Vagina (tissue), 2 donors: Measurements from ENCODE around the gene NFAT5. TPM values are rescaled to one million over a fixed set of nuclear protein-coding genes. Genes with fewer than 3 reads are reported as not detected.

Experiments
- DNase-seq, 2 donors: peaks; one replicate each; pipeline ENCODE4 v3.0.0-alpha.2; 2017; ENCODE audit errors: extremely low spot score in 2 of 2
- H3K27ac ChIP-seq: fragments of 200-600 bp; sonication (generic); one replicate; pipeline ENCODE4 v1.5.1; 2019
- H3K27me3 ChIP-seq: fragments of 200-600 bp; sonication (generic); one replicate; pipeline ENCODE4 v1.5.1; 2019
- H3K36me3 ChIP-seq, 2 donors: fragments of 200-600 bp; sonication (generic); one replicate each; pipeline ENCODE4 v1.5.1; 2017 to 2019
- H3K4me1 ChIP-seq: fragments of 200-600 bp; sonication (generic); one replicate; pipeline ENCODE4 v1.5.1; 2019
- H3K4me3 ChIP-seq, 2 donors: fragments of 200-600 bp; sonication (generic); 1 replicate in 1 of 2; 2 replicates in 1 of 2; pipeline ENCODE4 v1.5.1; 2016 to 2019
- H3K9me3 ChIP-seq: fragments of 200-600 bp; sonication (generic); one replicate; pipeline ENCODE4 v1.5.1; 2019
- CTCF ChIP-seq, 3 experiments: fragments of 450-650 bp in 2 of 3; fragments of 200-600 bp in 1 of 3; sonication (generic) in 1 of 3; IDR thresholded peaks; one replicate each; pipeline ENCODE4 v1.5.1; 2017 to 2019; ENCODE audit warnings: antibody characterized with exemption in 3 of 3, mild to moderate bottlenecking in 2 of 3, moderate library complexity in 2 of 3
- POLR2A ChIP-seq, 2 donors: fragments of 450-650 bp; IDR thresholded peaks; one replicate each; pipeline ENCODE4 v1.6.1; 2017; ENCODE audit warnings: antibody characterized with exemption in 2 of 2, mild to moderate bottlenecking in 2 of 2, moderate library complexity in 2 of 2
- POLR2AphosphoS5 ChIP-seq, 2 donors: sonication (generic); formaldehyde crosslinking; IDR thresholded peaks; one replicate each; pipeline ENCODE4 v1.9.0; 2017; ENCODE audit warnings: antibody characterized with exemption in 2 of 2, mild to moderate bottlenecking in 2 of 2, low read depth in 1 of 2; ENCODE audit not compliant: insufficient read depth in 1 of 2
- intact Hi-C: fragments of 100-400 bp; cut with DNase I; formaldehyde crosslinking; loops from one replicate; pipeline ENCODE4 v1.15.1; 2023
- total RNA-seq: library from RNA; depleted of rRNA; stranded (reverse); fragments of >200 nt; gene quantifications from one replicate; pipeline ENCODE4 v1.2.3, GENCODE V29; 2016

Gene NFAT5
- total RNA-seq, 1 donor from 2014 or later, result 63.8 TPM

- DNase-seq, result no peak
- TF ChIP-seq CTCF (IDR thresholded peaks at IDR 0.05) (no peak), POLR2A (IDR thresholded peaks at IDR 0.05) (no peak), POLR2AphosphoS5 (IDR thresholded peaks at IDR 0.05; ENCODE audit: insufficient read depth in 1 of 2, low read depth in 1 of 2) (no peak)
- no peak overlapping the region for H3K4me3 ChIP-seq
- peaks cover 12% of the 10 kb centered on the region for H3K4me1 ChIP-seq
- no peak overlapping the region for H3K27ac ChIP-seq
- H3K36me3 ChIP-seq, result peaks cover 0 to 24% of the 10 kb centered on the region in 2 donors
- H3K27me3 ChIP-seq, result no peaks in the 10 kb centered on the region
- no peaks in the 10 kb centered on the region for H3K9me3 ChIP-seq
- intact Hi-C loops, result no loop called here
These were observed 79.0 kb downstream of the NFAT5 start for GRCh38 chr16:69644790-69645189.

- TF ChIP-seq POLR2AphosphoS5 (IDR thresholded peaks at IDR 0.05; ENCODE audit: insufficient read depth in 1 of 2, low read depth in 1 of 2) (no peak), POLR2A (IDR thresholded peaks at IDR 0.05) (no peak), CTCF (IDR thresholded peaks at IDR 0.05) (no peak)
- Histone ChIP-seq H3K27ac (no peak overlapping the region), H3K4me3 (no peak overlapping the region), H3K27me3 (no peaks in the 10 kb centered on the region), H3K9me3 (no peaks in the 10 kb centered on the region), H3K4me1 (peaks cover 12% of the 10 kb centered on the region), H3K36me3 (peaks cover 0 to 24% of the 10 kb centered on the region in 2 donors)
- DNase-seq, result no peak
- intact Hi-C loops, result no loop called here
These were observed 81.3 kb downstream of the NFAT5 start for GRCh38 chr16:69647020-69647419.

DNA sequence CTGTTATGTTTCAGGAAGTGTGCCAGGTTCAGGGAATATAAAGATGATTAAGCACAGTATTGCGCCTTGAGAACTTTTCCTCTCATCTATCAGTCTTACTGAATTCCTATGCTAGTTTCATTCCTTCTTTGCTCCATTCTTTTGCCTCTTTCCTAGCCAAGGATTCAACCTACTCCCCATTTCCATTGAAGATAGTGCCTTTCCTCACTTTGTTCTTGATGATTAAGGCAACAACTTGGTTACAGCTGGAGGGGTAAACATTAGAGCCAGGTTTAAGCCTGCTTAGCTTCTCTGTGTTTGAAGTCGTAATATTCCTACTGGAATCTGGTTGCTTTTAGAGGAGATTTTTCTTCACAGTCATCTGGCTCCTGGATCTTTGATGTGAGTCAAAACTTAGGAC lies 85.5 kb downstream of the NFAT5 start:
- intact Hi-C loops, result no loop called here
- Histone ChIP-seq H3K4me3 (no peak overlapping the region), H3K4me1 (no peaks in the 10 kb centered on the region), H3K9me3 (no peaks in the 10 kb centered on the region), H3K27me3 (no peaks in the 10 kb centered on the region), H3K27ac (no peak overlapping the region), H3K36me3 (peaks cover 0 to 40% of the 10 kb centered on the region in 2 donors)
- TF ChIP-seq POLR2AphosphoS5 (IDR thresholded peaks at IDR 0.05; ENCODE audit: insufficient read depth in 1 of 2, low read depth in 1 of 2) (no peak), POLR2A (IDR thresholded peaks at IDR 0.05) (no peak), CTCF (IDR thresholded peaks at IDR 0.05) (no peak)
- no peak for DNase-seq

DNA sequence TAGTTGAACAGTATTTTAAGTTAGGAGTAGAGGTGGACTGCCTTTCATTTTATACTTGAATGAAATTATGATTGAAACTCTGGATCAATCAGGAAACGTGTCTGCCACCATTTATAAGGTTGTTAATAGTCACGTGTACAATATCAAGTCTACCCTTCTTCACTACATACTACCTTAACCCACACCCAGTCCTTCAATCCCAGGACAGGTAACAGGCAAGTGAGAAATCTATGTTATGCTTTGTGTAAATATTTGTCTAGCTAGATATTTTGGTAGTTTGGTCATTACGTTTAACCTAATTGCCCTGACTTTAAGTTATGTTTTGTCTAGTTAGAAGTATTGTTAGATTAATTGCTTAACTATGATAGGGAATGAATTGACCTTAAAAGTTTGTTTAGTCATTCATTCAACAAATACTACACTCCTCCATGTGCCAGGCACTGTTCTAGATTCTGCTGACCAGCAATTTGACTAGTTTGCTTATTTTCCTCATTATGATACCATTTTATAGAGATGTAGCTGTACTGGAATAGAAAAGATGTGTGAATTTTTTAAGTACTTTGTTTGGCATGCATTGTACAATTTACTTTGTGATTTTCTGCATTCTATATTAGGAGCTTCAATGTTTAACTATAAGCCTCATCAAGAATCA lies 88.6 kb downstream of the NFAT5 start:
- Histone ChIP-seq H3K4me3 (no peak overlapping the region), H3K9me3 (no peaks in the 10 kb centered on the region), H3K27me3 (no peaks in the 10 kb centered on the region), H3K27ac (no peak overlapping the region), H3K4me1 (no peaks in the 10 kb centered on the region), H3K36me3 (peaks cover 0 to 42% of the 10 kb centered on the region in 2 donors)
- intact Hi-C loops, result no loop called here
- TF ChIP-seq POLR2A (IDR thresholded peaks at IDR 0.05) (no peak), POLR2AphosphoS5 (IDR thresholded peaks at IDR 0.05; ENCODE audit: insufficient read depth in 1 of 2, low read depth in 1 of 2) (no peak), CTCF (IDR thresholded peaks at IDR 0.05) (no peak)
- no peak for DNase-seq

GRCh38 chr16:69660166-69660565 lies 94.4 kb downstream of the NFAT5 start:
- Histone ChIP-seq H3K36me3 (peaks cover 0 to 62% of the 10 kb centered on the region in 2 donors), H3K9me3 (no peaks in the 10 kb centered on the region), H3K4me3 (no peak overlapping the region), H3K27ac (no peak overlapping the region), H3K4me1 (no peaks in the 10 kb centered on the region), H3K27me3 (no peaks in the 10 kb centered on the region)
- DNase-seq, result no peak
- no peak for TF ChIP-seq POLR2AphosphoS5 (IDR thresholded peaks at IDR 0.05; ENCODE audit: insufficient read depth in 1 of 2, low read depth in 1 of 2)
- no peak for TF ChIP-seq CTCF (IDR thresholded peaks at IDR 0.05)
- no peak for TF ChIP-seq POLR2A (IDR thresholded peaks at IDR 0.05)
- intact Hi-C loops, result no loop called here
